ENCODE data around the gene OFD1.

Gene OFD1

GRCh38 chrX:13734278-13735172 is at the start of gene OFD1, which contains the start of gene TRAPPC2:
Gene OFD1 (plus strand): TSS chrX:13734748. CDS start chrX:13735072, 324 bp downstream.
Gene TRAPPC2 (minus strand): TSS chrX:13734620. CDS start chrX:13719963, 14,657 bp downstream.
- peak; percentile 71 for DNase-seq (ENCODE audit: low read depth in 1 of 2, low spot score in 1 of 2)

GRCh38 chrX:13685126-13685763 is 49.3 kb upstream of the OFD1 start:
- DNase-seq (ENCODE audit: low read depth in 1 of 2, low spot score in 1 of 2) = no peak

- no peak for DNase-seq (ENCODE audit: low read depth in 1 of 2, low spot score in 1 of 2)
Measured at GRCh38 chrX:13687203-13687602, 47.3 kb upstream of the OFD1 start.

GRCh38 chrX:13688384-13688957 is 46.1 kb upstream of the OFD1 start:
- DNase-seq (ENCODE audit: low read depth in 1 of 2, low spot score in 1 of 2) = no peak

- DNase-seq (ENCODE audit: low read depth in 1 of 2, low spot score in 1 of 2) = peak; percentile 55 to 76
Measured at GRCh38 chrX:13688958-13689740, 45.4 kb upstream of the OFD1 start, which contains the start of gene RAB9A. Gene RAB9A (plus strand): TSS chrX:13689128. CDS start chrX:13708747, 19,619 bp downstream.

GRCh38 chrX:13689741-13690211 is 44.8 kb upstream of the OFD1 start:
- no peak for DNase-seq (ENCODE audit: low read depth in 1 of 2, low spot score in 1 of 2)

- no peak for DNase-seq (ENCODE audit: low read depth in 1 of 2, low spot score in 1 of 2)
Measured at GRCh38 chrX:13690836-13691235, 43.7 kb upstream of the OFD1 start.

- DNase-seq (ENCODE audit: low read depth in 1 of 2, low spot score in 1 of 2) = no peak
Measured at GRCh38 chrX:13691841-13692371, 42.6 kb upstream of the OFD1 start.

- no peak for DNase-seq (ENCODE audit: low read depth in 1 of 2, low spot score in 1 of 2)
Measured at GRCh38 chrX:13692771-13693231, 41.7 kb upstream of the OFD1 start.

- no peak for DNase-seq (ENCODE audit: low read depth in 1 of 2, low spot score in 1 of 2)
Measured at GRCh38 chrX:13693341-13693961, 41.1 kb upstream of the OFD1 start.

GRCh38 chrX:13694359-13694758 is 40.2 kb upstream of the OFD1 start:
- no peak for DNase-seq (ENCODE audit: low read depth in 1 of 2, low spot score in 1 of 2)

GRCh38 chrX:13694983-13695382 is 39.6 kb upstream of the OFD1 start:
- DNase-seq (ENCODE audit: low read depth in 1 of 2, low spot score in 1 of 2) = no peak

- no peak for DNase-seq (ENCODE audit: low read depth in 1 of 2, low spot score in 1 of 2)
Measured at GRCh38 chrX:13695601-13696115, 38.9 kb upstream of the OFD1 start.

GRCh38 chrX:13697455-13697854 is 37.1 kb upstream of the OFD1 start:
- no peak for DNase-seq (ENCODE audit: low read depth in 1 of 2, low spot score in 1 of 2)

GRCh38 chrX:13697976-13698375 is 36.6 kb upstream of the OFD1 start:
- no peak for DNase-seq (ENCODE audit: low read depth in 1 of 2, low spot score in 1 of 2)

GRCh38 chrX:13698432-13698831 is 36.1 kb upstream of the OFD1 start:
- DNase-seq (ENCODE audit: low read depth in 1 of 2, low spot score in 1 of 2) = no peak

GRCh38 chrX:13699183-13699826 is 35.2 kb upstream of the OFD1 start:
- DNase-seq (ENCODE audit: low read depth in 1 of 2, low spot score in 1 of 2) = no peak

GRCh38 chrX:13700380-13700779 is 34.2 kb upstream of the OFD1 start:
- no peak for DNase-seq (ENCODE audit: low read depth in 1 of 2, low spot score in 1 of 2)

GRCh38 chrX:13702111-13702789 is 32.3 kb upstream of the OFD1 start:
- DNase-seq (ENCODE audit: low read depth in 1 of 2, low spot score in 1 of 2) = no peak

Measured in stimulated activated CD4-positive, alpha-beta T cell treated with anti-CD3 and anti-CD28 coated beads, Interleukin-15, amount 100 ng/mL, for 1 hour (primary cell).